Breast epithelium (tissue), 4 donors: ENCODE data around the gene ZNF281. TPM values are rescaled to one million over a fixed set of nuclear protein-coding genes. Genes with fewer than 3 reads are reported as not detected.

ENCODE experiments used
- DNase-seq, 2 donors: peaks; one replicate each; pipeline ENCODE4 v3.0.0-alpha.2; 2019; ENCODE audit warnings: low spot score in 2 of 2
- H3K27ac ChIP-seq, 2 donors: fragments of 200-600 bp; sonication (generic) in 1 of 2; one replicate each; pipeline ENCODE4 v1.5.1; 2016 to 2019; ENCODE audit warnings: mild to moderate bottlenecking in 1 of 2
- H3K27me3 ChIP-seq, 2 donors: fragments of 200-600 bp; sonication (generic) in 1 of 2; one replicate each; pipeline versions ENCODE4 v1.5.1 to v1.6.0; 2017 to 2019; ENCODE audit warnings: control low read depth in 1 of 2, mild to moderate bottlenecking in 1 of 2
- H3K36me3 ChIP-seq: fragments of 200-600 bp; one replicate; pipeline ENCODE4 v1.5.1; 2019
- H3K4me1 ChIP-seq, 2 donors: fragments of 200-600 bp; sonication (generic); one replicate each; pipeline ENCODE4 v1.5.1; 2016 to 2019; ENCODE audit warnings: control low read depth in 1 of 2
- H3K4me3 ChIP-seq, 3 donors: fragments of 200-600 bp; sonication (generic); 1 replicate in 2 of 3; 2 replicates in 1 of 3; pipeline ENCODE4 v1.5.1; 2016 to 2019; ENCODE audit warnings: mild to moderate bottlenecking in 3 of 3, moderate library complexity in 2 of 3
- H3K9me3 ChIP-seq, 2 donors: fragments of 200-600 bp; sonication (generic) in 1 of 2; one replicate each; pipeline ENCODE4 v1.5.1; 2016 to 2019; ENCODE audit warnings: control low read depth in 1 of 2
- CTCF ChIP-seq, 3 donors: fragments of 450-650 bp; IDR thresholded peaks; one replicate each; pipeline ENCODE4 v1.5.1; 2016 to 2017; ENCODE audit warnings: antibody characterized with exemption in 3 of 3, mild to moderate bottlenecking in 3 of 3, moderate library complexity in 3 of 3
- POLR2A ChIP-seq: fragments of 450-650 bp; IDR thresholded peaks from one replicate; pipeline ENCODE4 v1.6.1; 2016; ENCODE audit warnings: antibody characterized with exemption, mild to moderate bottlenecking, moderate library complexity
- POLR2AphosphoS5 ChIP-seq, 3 donors: sonication (generic); formaldehyde crosslinking; IDR thresholded peaks; one replicate each; pipeline ENCODE4 v1.6.1; 2017; ENCODE audit warnings: antibody characterized with exemption in 3 of 3
- intact Hi-C: fragments of 100-400 bp; cut with DNase I; formaldehyde crosslinking; loops from one replicate; pipeline ENCODE4 v1.15.1; 2023; ENCODE audit warnings: low total_unique reads
- total RNA-seq, 3 donors: library from RNA; depleted of rRNA; stranded (reverse); fragments of >200 nt; gene quantifications; one replicate each; pipeline ENCODE4 v1.1.0, GENCODE V29; 2016

The ZNF281 gene
- total RNA-seq, 3 donors from 2014 or later, result 11.0 to 25.6 (median 16.1) TPM

GRCh38 chr1:200355801-200356200 lies 54.0 kb downstream of the ZNF281 start:
- H3K9me3 ChIP-seq, result no peaks in the 10 kb centered on the region
- no peak for TF ChIP-seq POLR2AphosphoS5 (IDR thresholded peaks at IDR 0.05)
- TF ChIP-seq POLR2A, result no peak
- TF ChIP-seq CTCF (IDR thresholded peaks at IDR 0.05), result no peak
- H3K4me3 ChIP-seq, result no peak overlapping the region
- intact Hi-C loops, result no loop called here
- H3K36me3 ChIP-seq, result no peaks in the 10 kb centered on the region
- H3K4me1 ChIP-seq, result no peaks in the 10 kb centered on the region
- H3K27me3 ChIP-seq, result no peaks in the 10 kb centered on the region
- no peak for DNase-seq
- no peak overlapping the region for H3K27ac ChIP-seq

Other genes starting within 250 kb of the ZNF281 start
- under 1 TPM; under 0.01 to 0.64 (median 0.29) TPM for gene KIF14, start 210.7 kb upstream of the ZNF281 start, total RNA-seq